ENCODE data around the gene MMP23B. TPM values are rescaled to one million over a fixed set of nuclear protein-coding genes. Genes with fewer than 3 reads are reported as not detected.

MMP23B gene
- total and polyA plus RNA-seq, 2 experiments from 2014 or later, result 15.8 to 16.2 TPM

DNA sequence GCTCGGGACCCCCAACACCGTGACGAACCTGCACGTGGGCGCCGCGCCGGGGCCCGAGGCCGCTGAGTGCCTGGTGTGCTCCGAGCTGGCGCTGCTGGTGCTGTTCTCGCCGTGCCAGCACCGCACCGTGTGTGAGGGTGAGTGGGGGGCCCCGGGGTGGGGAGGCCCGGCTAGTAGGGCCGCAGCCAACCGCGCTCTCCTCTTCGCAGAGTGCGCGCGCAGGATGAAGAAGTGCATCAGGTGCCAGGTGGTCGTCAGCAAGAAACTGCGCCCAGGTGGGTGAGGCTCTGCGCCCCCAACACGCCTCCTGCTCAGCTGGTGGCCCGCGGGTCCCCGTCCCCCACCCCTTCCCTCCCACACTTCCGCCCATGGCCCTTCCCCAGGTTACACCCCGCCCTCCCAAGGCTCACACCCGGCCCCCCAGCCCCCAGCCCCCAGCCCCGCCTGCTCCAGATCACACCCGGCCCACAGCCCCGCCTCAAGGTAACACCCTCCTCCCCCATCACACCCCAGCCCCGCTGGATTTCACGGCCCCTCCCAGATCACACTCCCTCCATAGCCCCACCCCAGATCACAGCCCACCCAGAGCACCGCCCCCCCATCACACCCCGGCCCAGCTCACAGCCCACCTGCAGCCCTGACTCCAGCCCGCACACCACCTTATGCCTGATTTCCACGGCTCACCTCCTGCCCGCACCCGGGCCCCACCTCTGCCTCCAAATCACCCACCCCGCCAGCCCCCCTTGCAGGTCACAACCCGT lies 2.4 kb upstream of the MMP23B start:
- Histone ChIP-seq H3K36me3 (ENCODE audit: insufficient read depth) (no peaks in the 10 kb centered on the region), H2AFZ (no peak overlapping the region), H4K20me1 (replicated peaks; ENCODE audit: insufficient read depth) (no peaks in the 10 kb centered on the region), H3K27me3 (ENCODE audit: insufficient read depth) (peaks cover 19% of the 10 kb centered on the region), H3K4me2 (peak overlapping the region; percentile 77), H3K27ac (ENCODE audit: low read depth) (no peak overlapping the region), H3K79me2 (replicated peaks; ENCODE audit: insufficient read depth) (no peaks in the 10 kb centered on the region), H3K4me1 (ENCODE audit: insufficient read depth) (no peaks in the 10 kb centered on the region), H3K4me3 (peak overlapping the region; percentile 66), H3K9me2 (ENCODE audit: insufficient read depth) (no peaks in the 10 kb centered on the region), H3F3A (replicated peaks; ENCODE audit: low read depth) (0 out of 2 replicates have a peak, but pooled peaks cover 3% of the 10 kb centered on the region)
- no peaks in the 10 kb centered on the region; the same call in 2 of the 3 replicates for H3K9me3 Mint-ChIP-seq
- no peaks in the 10 kb centered on the region for H3K4me1 Mint-ChIP-seq
- peaks cover 15% of the 10 kb centered on the region for H3K27me3 Mint-ChIP-seq (ENCODE audit: insufficient read depth, low read depth, poor library complexity)
- H3K36me3 Mint-ChIP-seq (ENCODE audit: low read depth), result no peaks in the 10 kb centered on the region
- H3K4me3 Mint-ChIP-seq, result peak overlapping the region; percentile 65
- ATAC-seq (peak; percentile 2), DNase-seq (ENCODE audit: low spot score) (peak; percentile 72)
- no peak overlapping the region for H3K27ac Mint-ChIP-seq
- TF ChIP-seq JUNB (IDR thresholded peaks at IDR 0.05; ENCODE audit: unreplicated experiment) (no peak), POLR2AphosphoS5 (IDR thresholded peaks at IDR 0.05; ENCODE audit: low read depth) (no peak; the same call in 1 of the 2 replicates), EZH2phosphoT487 (IDR thresholded peaks at IDR 0.05; ENCODE audit: unreplicated experiment) (no peak), ZNF331 (CRISPR knock-in tag; IDR thresholded peaks at IDR 0.05; ENCODE audit: low read depth) (no peak), EZH2 (IDR thresholded peaks at IDR 0.05; ENCODE audit: low read depth, unreplicated experiment) (no peak), CREB1 (CRISPR knock-in tag; IDR thresholded peaks at IDR 0.05; ENCODE audit: low read depth) (no peak), ZNF114 (CRISPR knock-in tag; IDR thresholded peaks at IDR 0.05) (no peak), NANOG (IDR thresholded peaks at IDR 0.05; ENCODE audit: borderline replicate concordance) (no peak), STAT1 (IDR thresholded peaks at IDR 0.05; ENCODE audit: unreplicated experiment) (no peak)
- TF ChIP-seq, protein P1, sequence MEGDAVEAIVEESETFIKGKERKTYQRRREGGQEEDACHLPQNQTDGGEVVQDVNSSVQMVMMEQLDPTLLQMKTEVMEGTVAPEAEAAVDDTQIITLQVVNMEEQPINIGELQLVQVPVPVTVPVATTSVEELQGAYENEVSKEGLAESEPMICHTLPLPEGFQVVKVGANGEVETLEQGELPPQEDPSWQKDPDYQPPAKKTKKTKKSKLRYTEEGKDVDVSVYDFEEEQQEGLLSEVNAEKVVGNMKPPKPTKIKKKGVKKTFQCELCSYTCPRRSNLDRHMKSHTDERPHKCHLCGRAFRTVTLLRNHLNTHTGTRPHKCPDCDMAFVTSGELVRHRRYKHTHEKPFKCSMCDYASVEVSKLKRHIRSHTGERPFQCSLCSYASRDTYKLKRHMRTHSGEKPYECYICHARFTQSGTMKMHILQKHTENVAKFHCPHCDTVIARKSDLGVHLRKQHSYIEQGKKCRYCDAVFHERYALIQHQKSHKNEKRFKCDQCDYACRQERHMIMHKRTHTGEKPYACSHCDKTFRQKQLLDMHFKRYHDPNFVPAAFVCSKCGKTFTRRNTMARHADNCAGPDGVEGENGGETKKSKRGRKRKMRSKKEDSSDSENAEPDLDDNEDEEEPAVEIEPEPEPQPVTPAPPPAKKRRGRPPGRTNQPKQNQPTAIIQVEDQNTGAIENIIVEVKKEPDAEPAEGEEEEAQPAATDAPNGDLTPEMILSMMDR (conservative IDR thresholded peaks at IDR 0.05; ENCODE audit: low read depth in 2 of 2), result no peak
- TF ChIP-seq, protein P2, sequence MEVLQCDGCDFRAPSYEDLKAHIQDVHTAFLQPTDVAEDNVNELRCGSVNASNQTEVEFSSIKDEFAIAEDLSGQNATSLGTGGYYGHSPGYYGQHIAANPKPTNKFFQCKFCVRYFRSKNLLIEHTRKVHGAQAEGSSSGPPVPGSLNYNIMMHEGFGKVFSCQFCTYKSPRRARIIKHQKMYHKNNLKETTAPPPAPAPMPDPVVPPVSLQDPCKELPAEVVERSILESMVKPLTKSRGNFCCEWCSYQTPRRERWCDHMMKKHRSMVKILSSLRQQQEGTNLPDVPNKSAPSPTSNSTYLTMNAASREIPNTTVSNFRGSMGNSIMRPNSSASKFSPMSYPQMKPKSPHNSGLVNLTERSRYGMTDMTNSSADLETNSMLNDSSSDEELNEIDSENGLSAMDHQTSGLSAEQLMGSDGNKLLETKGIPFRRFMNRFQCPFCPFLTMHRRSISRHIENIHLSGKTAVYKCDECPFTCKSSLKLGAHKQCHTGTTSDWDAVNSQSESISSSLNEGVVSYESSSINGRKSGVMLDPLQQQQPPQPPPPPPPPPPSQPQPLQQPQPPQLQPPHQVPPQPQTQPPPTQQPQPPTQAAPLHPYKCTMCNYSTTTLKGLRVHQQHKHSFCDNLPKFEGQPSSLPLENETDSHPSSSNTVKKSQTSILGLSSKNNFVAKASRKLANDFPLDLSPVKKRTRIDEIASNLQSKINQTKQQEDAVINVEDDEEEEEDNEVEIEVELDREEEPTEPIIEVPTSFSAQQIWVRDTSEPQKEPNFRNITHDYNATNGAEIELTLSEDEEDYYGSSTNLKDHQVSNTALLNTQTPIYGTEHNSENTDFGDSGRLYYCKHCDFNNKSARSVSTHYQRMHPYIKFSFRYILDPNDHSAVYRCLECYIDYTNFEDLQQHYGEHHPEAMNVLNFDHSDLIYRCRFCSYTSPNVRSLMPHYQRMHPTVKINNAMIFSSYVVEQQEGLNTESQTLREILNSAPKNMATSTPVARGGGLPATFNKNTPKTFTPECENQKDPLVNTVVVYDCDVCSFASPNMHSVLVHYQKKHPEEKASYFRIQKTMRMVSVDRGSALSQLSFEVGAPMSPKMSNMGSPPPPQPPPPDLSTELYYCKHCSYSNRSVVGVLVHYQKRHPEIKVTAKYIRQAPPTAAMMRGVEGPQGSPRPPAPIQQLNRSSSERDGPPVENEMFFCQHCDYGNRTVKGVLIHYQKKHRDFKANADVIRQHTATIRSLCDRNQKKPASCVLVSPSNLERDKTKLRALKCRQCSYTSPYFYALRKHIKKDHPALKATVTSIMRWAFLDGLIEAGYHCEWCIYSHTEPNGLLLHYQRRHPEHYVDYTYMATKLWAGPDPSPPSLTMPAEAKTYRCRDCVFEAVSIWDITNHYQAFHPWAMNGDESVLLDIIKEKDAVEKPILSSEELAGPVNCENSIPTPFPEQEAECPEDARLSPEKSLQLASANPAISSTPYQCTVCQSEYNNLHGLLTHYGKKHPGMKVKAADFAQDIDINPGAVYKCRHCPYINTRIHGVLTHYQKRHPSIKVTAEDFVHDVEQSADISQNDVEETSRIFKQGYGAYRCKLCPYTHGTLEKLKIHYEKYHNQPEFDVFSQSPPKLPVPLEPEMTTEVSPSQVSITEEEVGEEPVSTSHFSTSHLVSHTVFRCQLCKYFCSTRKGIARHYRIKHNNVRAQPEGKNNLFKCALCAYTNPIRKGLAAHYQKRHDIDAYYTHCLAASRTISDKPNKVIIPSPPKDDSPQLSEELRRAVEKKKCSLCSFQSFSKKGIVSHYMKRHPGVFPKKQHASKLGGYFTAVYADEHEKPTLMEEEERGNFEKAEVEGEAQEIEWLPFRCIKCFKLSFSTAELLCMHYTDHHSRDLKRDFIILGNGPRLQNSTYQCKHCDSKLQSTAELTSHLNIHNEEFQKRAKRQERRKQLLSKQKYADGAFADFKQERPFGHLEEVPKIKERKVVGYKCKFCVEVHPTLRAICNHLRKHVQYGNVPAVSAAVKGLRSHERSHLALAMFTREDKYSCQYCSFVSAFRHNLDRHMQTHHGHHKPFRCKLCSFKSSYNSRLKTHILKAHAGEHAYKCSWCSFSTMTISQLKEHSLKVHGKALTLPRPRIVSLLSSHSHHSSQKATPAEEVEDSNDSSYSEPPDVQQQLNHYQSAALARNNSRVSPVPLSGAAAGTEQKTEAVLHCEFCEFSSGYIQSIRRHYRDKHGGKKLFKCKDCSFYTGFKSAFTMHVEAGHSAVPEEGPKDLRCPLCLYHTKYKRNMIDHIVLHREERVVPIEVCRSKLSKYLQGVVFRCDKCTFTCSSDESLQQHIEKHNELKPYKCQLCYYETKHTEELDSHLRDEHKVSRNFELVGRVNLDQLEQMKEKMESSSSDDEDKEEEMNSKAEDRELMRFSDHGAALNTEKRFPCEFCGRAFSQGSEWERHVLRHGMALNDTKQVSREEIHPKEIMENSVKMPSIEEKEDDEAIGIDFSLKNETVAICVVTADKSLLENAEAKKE (CRISPR knock-in tag; IDR thresholded peaks at IDR 0.05), result no peak
- TF ChIP-seq, protein P3, sequence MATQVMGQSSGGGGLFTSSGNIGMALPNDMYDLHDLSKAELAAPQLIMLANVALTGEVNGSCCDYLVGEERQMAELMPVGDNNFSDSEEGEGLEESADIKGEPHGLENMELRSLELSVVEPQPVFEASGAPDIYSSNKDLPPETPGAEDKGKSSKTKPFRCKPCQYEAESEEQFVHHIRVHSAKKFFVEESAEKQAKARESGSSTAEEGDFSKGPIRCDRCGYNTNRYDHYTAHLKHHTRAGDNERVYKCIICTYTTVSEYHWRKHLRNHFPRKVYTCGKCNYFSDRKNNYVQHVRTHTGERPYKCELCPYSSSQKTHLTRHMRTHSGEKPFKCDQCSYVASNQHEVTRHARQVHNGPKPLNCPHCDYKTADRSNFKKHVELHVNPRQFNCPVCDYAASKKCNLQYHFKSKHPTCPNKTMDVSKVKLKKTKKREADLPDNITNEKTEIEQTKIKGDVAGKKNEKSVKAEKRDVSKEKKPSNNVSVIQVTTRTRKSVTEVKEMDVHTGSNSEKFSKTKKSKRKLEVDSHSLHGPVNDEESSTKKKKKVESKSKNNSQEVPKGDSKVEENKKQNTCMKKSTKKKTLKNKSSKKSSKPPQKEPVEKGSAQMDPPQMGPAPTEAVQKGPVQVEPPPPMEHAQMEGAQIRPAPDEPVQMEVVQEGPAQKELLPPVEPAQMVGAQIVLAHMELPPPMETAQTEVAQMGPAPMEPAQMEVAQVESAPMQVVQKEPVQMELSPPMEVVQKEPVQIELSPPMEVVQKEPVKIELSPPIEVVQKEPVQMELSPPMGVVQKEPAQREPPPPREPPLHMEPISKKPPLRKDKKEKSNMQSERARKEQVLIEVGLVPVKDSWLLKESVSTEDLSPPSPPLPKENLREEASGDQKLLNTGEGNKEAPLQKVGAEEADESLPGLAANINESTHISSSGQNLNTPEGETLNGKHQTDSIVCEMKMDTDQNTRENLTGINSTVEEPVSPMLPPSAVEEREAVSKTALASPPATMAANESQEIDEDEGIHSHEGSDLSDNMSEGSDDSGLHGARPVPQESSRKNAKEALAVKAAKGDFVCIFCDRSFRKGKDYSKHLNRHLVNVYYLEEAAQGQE (IDR thresholded peaks at IDR 0.05; ENCODE audit: unreplicated experiment), result no peak
- TF ChIP-seq, protein P4, sequence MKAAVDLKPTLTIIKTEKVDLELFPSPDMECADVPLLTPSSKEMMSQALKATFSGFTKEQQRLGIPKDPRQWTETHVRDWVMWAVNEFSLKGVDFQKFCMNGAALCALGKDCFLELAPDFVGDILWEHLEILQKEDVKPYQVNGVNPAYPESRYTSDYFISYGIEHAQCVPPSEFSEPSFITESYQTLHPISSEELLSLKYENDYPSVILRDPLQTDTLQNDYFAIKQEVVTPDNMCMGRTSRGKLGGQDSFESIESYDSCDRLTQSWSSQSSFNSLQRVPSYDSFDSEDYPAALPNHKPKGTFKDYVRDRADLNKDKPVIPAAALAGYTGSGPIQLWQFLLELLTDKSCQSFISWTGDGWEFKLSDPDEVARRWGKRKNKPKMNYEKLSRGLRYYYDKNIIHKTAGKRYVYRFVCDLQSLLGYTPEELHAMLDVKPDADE (IDR thresholded peaks at IDR 0.05), result no peak

All from GM23338 (cell line).